Trophoblast cell (in vitro differentiated cells and primary cell): ENCODE data around the gene FAP.
A peak's percentile ranks its signal among the peaks of the same experiment; 100 is the strongest.

Experiments used
- DNase-seq, 2 donors: peaks; one replicate each; pipeline ENCODE4 v3.0.0-alpha.2; 2016
- H2AFZ ChIP-seq: 2 replicates; pipeline ENCODE4 v1.6.1; 2013; ENCODE audit warnings: low read length, moderate library complexity, mild to moderate bottlenecking; ENCODE audit not compliant: insufficient read depth, poor library complexity
- H2AK5ac ChIP-seq: 2 replicates; pipeline ENCODE4 v1.6.1; 2013; ENCODE audit warnings: mild to moderate bottlenecking, low read length
- H2BK120ac ChIP-seq: 2 replicates; pipeline ENCODE4 v1.6.1; 2013; ENCODE audit warnings: low read length, mild to moderate bottlenecking, moderate library complexity; ENCODE audit not compliant: insufficient read depth, poor library complexity
- H2BK12ac ChIP-seq: 2 replicates; pipeline ENCODE4 v1.6.1; 2013; ENCODE audit warnings: mild to moderate bottlenecking, low read length, moderate library complexity
- H2BK5ac ChIP-seq: 2 replicates; pipeline ENCODE4 v1.6.1; 2013; ENCODE audit warnings: low read length, low read depth, moderate library complexity, mild to moderate bottlenecking; ENCODE audit not compliant: poor library complexity
- H3K14ac ChIP-seq: 2 replicates; pipeline ENCODE4 v1.6.1; 2013; ENCODE audit warnings: mild to moderate bottlenecking, low read length
- H3K18ac ChIP-seq: 2 replicates; pipeline ENCODE4 v1.6.1; 2013; ENCODE audit warnings: mild to moderate bottlenecking, low read length
- H3K23ac ChIP-seq: 2 replicates; pipeline ENCODE4 v1.6.1; 2013; ENCODE audit warnings: low read length
- H3K27ac ChIP-seq: 2 replicates; pipeline ENCODE4 v1.5.1; 2013; ENCODE audit warnings: low read depth, mild to moderate bottlenecking, inconsistent platforms, low read length, moderate library complexity
- H3K27me3 ChIP-seq: 2 replicates; pipeline ENCODE4 v1.6.1; 2013; ENCODE audit warnings: inconsistent platforms, mild to moderate bottlenecking, low read length, moderate library complexity; ENCODE audit not compliant: insufficient read depth
- H3K36me3 ChIP-seq, 2 experiments: 1 replicate in 1 of 2; 2 replicates in 1 of 2; pipeline ENCODE4 v1.6.1; 2013; ENCODE audit warnings: low read length in 2 of 2, mild to moderate bottlenecking in 2 of 2, moderate library complexity in 1 of 2; ENCODE audit not compliant: insufficient read depth in 2 of 2, control insufficient read depth in 1 of 2
- H3K4ac ChIP-seq: 2 replicates; pipeline ENCODE4 v1.6.1; 2013; ENCODE audit warnings: low read depth, mild to moderate bottlenecking, low read length, moderate library complexity
- H3K4me1 ChIP-seq, 2 experiments: 1 replicate in 1 of 2; 2 replicates in 1 of 2; pipeline ENCODE4 v1.6.1; 2013; ENCODE audit warnings: low read length in 2 of 2, mild to moderate bottlenecking in 2 of 2, moderate library complexity in 1 of 2; ENCODE audit not compliant: insufficient read depth in 2 of 2, control insufficient read depth in 1 of 2
- H3K4me2 ChIP-seq: 2 replicates; pipeline ENCODE4 v1.6.1; 2013; ENCODE audit warnings: inconsistent platforms, mild to moderate bottlenecking, low read length, moderate library complexity
- H3K4me3 ChIP-seq: 2 replicates; pipeline ENCODE4 v1.5.1; 2013; ENCODE audit warnings: mild to moderate bottlenecking, low read depth, low read length, inconsistent platforms
- H3K79me1 ChIP-seq: one replicate; pipeline ENCODE4 v1.6.1; 2013; ENCODE audit warnings: low read length
- H3K79me2 ChIP-seq: 2 replicates; pipeline ENCODE4 v1.6.1; 2013; ENCODE audit warnings: low read length, mild to moderate bottlenecking; ENCODE audit not compliant: control insufficient read depth, insufficient read depth, poor library complexity
- H3K9ac ChIP-seq: 2 replicates; pipeline ENCODE4 v1.6.1; 2013; ENCODE audit warnings: mild to moderate bottlenecking, low read length
- H3K9me3 ChIP-seq: 2 replicates; pipeline ENCODE4 v1.6.1; 2013; ENCODE audit warnings: low read depth, mild to moderate bottlenecking, control low read depth, inconsistent platforms, low read length; ENCODE audit not compliant: insufficient read depth
- H4K12ac ChIP-seq: 2 replicates; pipeline ENCODE4 v1.6.1; 2013; ENCODE audit warnings: low read depth, mild to moderate bottlenecking, low read length, moderate library complexity
- H4K8ac ChIP-seq: 2 replicates; pipeline ENCODE4 v1.6.1; 2013; ENCODE audit warnings: low read depth, mild to moderate bottlenecking, low read length, moderate library complexity
- H4K91ac ChIP-seq: one replicate; pipeline ENCODE4 v1.6.1; 2013; ENCODE audit warnings: low read depth, mild to moderate bottlenecking, low read length, moderate library complexity
- WGBS: extraction: QIAGEN DNeasy Blood & Tissue Kit; methylation state at CpG from one replicate; pipeline ENCODE4 v1.1.7; 2013; ENCODE audit warnings: missing lambda C conversion rate; ENCODE audit not compliant: insufficient read length, insufficient coverage; ENCODE audit errors: extremely low coverage; 5-methylcytosine and 5-hydroxymethylcytosine counted together

Gene FAP

GRCh38 chr2:162155093-162155492 lies 88.2 kb downstream of the FAP start:
- Histone ChIP-seq H3K79me1 (no peaks in the 10 kb centered on the region), H4K12ac (no peak overlapping the region), H4K91ac (no peak overlapping the region), H3K18ac (no peak overlapping the region), H3K9me3 (no peaks in the 10 kb centered on the region), H3K27me3 (no peaks in the 10 kb centered on the region), H2BK5ac (no peak overlapping the region), H2AK5ac (no peak overlapping the region), H3K27ac (no peak overlapping the region), H3K4me3 (no peak overlapping the region), H3K4ac (no peak overlapping the region), H3K23ac (no peak overlapping the region), H3K14ac (no peak overlapping the region), H3K4me2 (no peak overlapping the region), H3K4me1 (peaks cover 2 to 3% of the 10 kb centered on the region in 2 experiments), H4K8ac (no peak overlapping the region), H3K9ac (no peak overlapping the region), H3K79me2 (no peaks in the 10 kb centered on the region), H2AFZ (no peak overlapping the region), H2BK12ac (no peak overlapping the region), H2BK120ac (no peak overlapping the region), H3K36me3 (no peaks in the 10 kb centered on the region)
- no CpG with 5 or more reads among the region's 3 CpGs for WGBS
- no peak for DNase-seq

GRCh38 chr2:162153608-162154224 lies 89.5 kb downstream of the FAP start:
- Histone ChIP-seq H4K8ac (no peak overlapping the region), H4K12ac (no peak overlapping the region), H3K4me1 (peaks cover 2 to 3% of the 10 kb centered on the region in 2 experiments), H3K79me1 (no peaks in the 10 kb centered on the region), H3K9me3 (no peaks in the 10 kb centered on the region), H3K4ac (no peak overlapping the region), H2BK5ac (no peak overlapping the region), H3K18ac (no peak overlapping the region), H3K4me3 (no peak overlapping the region), H3K9ac (no peak overlapping the region), H3K36me3 (no peaks in the 10 kb centered on the region), H3K79me2 (no peaks in the 10 kb centered on the region), H4K91ac (no peak overlapping the region), H3K4me2 (no peak overlapping the region), H2BK12ac (no peak overlapping the region), H2AK5ac (no peak overlapping the region), H3K27ac (no peak overlapping the region), H3K14ac (no peak overlapping the region), H2AFZ (no peak overlapping the region), H3K23ac (no peak overlapping the region), H3K27me3 (no peaks in the 10 kb centered on the region), H2BK120ac (no peak overlapping the region)
- WGBS = no CpG with 5 or more reads among the region's 5 CpGs
- peak; percentile 48 to 84 for DNase-seq

GRCh38 chr2:162152147-162152546 lies 91.1 kb downstream of the FAP start, which contains the start of gene GCG:
TSS of gene GCG (minus strand) at chr2:162152247. CDS start at chr2:162149178, 3,069 bp downstream.
- Histone ChIP-seq H3K4ac (no peak within 1 kb of the TSS), H4K8ac (no peak within 1 kb of the TSS), H3K9ac (no peak within 1 kb of the TSS), H3K27me3 (no peaks in the 10 kb centered on the region), H3K27ac (no peak within 1 kb of the TSS), H3K14ac (no peak within 1 kb of the TSS), H3K4me3 (no peak within 1 kb of the TSS), H4K91ac (no peak within 1 kb of the TSS), H2BK12ac (no peak within 1 kb of the TSS), H4K12ac (no peak within 1 kb of the TSS), H3K79me2 (no peaks in the 10 kb centered on the region), H2BK5ac (no peak within 1 kb of the TSS), H2AK5ac (no peak within 1 kb of the TSS), H3K9me3 (no peaks in the 10 kb centered on the region), H3K4me2 (no peak within 1 kb of the TSS), H3K23ac (no peak within 1 kb of the TSS), H3K79me1 (no peaks in the 10 kb centered on the region), H3K4me1 (peaks cover 2 to 3% of the 10 kb centered on the region in 2 experiments), H3K36me3 (no peaks in the 10 kb centered on the region), H3K18ac (no peak within 1 kb of the TSS), H2AFZ (no peak within 1 kb of the TSS), H2BK120ac (no peak within 1 kb of the TSS)
- WGBS = no CpG with 5 or more reads among the region's 3 CpGs
- no peak for DNase-seq

- no peaks in the 10 kb centered on the region for H3K27me3 ChIP-seq
- H2BK120ac ChIP-seq = no peak overlapping the region
- H3K23ac ChIP-seq = no peak overlapping the region
- H3K4me3 ChIP-seq = no peak overlapping the region
- no peaks in the 10 kb centered on the region for H3K79me1 ChIP-seq
- no peak overlapping the region for H3K4me2 ChIP-seq
- no peak overlapping the region for H3K4ac ChIP-seq
- no peak overlapping the region for H4K91ac ChIP-seq
- no CpG with 5 or more reads among the region's 8 CpGs for WGBS
- no peak overlapping the region for H2AFZ ChIP-seq
- H3K4me1 ChIP-seq = no peaks in the 10 kb centered on the region
- no peak overlapping the region for H2BK12ac ChIP-seq
- H4K8ac ChIP-seq = no peak overlapping the region
- H3K36me3 ChIP-seq = no peaks in the 10 kb centered on the region
- H3K18ac ChIP-seq = no peak overlapping the region
- no peaks in the 10 kb centered on the region for H3K9me3 ChIP-seq
- no peak overlapping the region for H3K14ac ChIP-seq
- H2BK5ac ChIP-seq = no peak overlapping the region
- no peaks in the 10 kb centered on the region for H3K79me2 ChIP-seq
- H2AK5ac ChIP-seq = no peak overlapping the region
- no peak for DNase-seq
- H4K12ac ChIP-seq = no peak overlapping the region
- H3K27ac ChIP-seq = no peak overlapping the region
- no peak overlapping the region for H3K9ac ChIP-seq
These were observed 93.3 kb downstream of the FAP start for GRCh38 chr2:162149940-162150339.
